Activated CD8-positive, alpha-beta T cell treated with anti-CD3 and anti-CD28 coated beads for 36 hours (primary cell): ENCODE results near the gene UCK1. TPM values are rescaled to one million over a fixed set of nuclear protein-coding genes. Genes with fewer than 3 reads are reported as not detected.
A peak's percentile ranks its signal among the peaks of the same experiment; 100 is the strongest.
"Not testable (repeated sequence)": the region's sequence is repeated elsewhere in the genome, so short reads cannot be mapped to it uniquely, and the experiment has no call there.

Source experiments
- ATAC-seq: fragments of 200-7000 bp; cut with Tn5 transposase; one replicate; pipeline ENCODE4 v1.10.0; 2021; ENCODE audit warnings: mild to moderate bottlenecking, moderate library complexity
- CTCF ChIA-PET: fragments of 350-600 bp; sonication (Branson Sonifier 250); formaldehyde crosslinking; loops from one replicate; lab custom pipeline; 2021; ENCODE audit warnings: antibody characterized with exemption; lab: Charles Lee
- POLR2A ChIA-PET: fragments of 350-600 bp; sonication (Branson Sonifier 250); formaldehyde crosslinking; loops from one replicate; lab custom pipeline; 2021; ENCODE audit warnings: antibody characterized with exemption; lab: Charles Lee
- DNase-seq: peaks from one replicate; pipeline ENCODE4 v3.0.0-alpha.2; 2020
- H3K27ac Mint-ChIP-seq: one replicate; pipeline ENCODE4 v1.8.0; 2021; ENCODE audit warnings: mild to moderate bottlenecking, mixed read lengths
- H3K27me3 Mint-ChIP-seq: one replicate; pipeline ENCODE4 v1.8.0; 2021; ENCODE audit warnings: mixed read lengths
- H3K36me3 Mint-ChIP-seq: one replicate; pipeline ENCODE4 v1.8.0; 2021; ENCODE audit warnings: low read depth, mixed read lengths
- H3K4me1 Mint-ChIP-seq: one replicate; pipeline ENCODE4 v1.8.0; 2021; ENCODE audit warnings: low read depth, mixed read lengths
- H3K4me3 Mint-ChIP-seq: one replicate; pipeline ENCODE4 v1.8.0; 2021; ENCODE audit warnings: mild to moderate bottlenecking, moderate library complexity, mixed read lengths
- H3K9me3 Mint-ChIP-seq: one replicate; pipeline ENCODE4 v1.8.0; 2021; ENCODE audit warnings: mixed read lengths
- intact Hi-C: fragments of 100-400 bp; cut with micrococcal nuclease; formaldehyde crosslinking; loops from one replicate; pipeline ENCODE4 v1.10.0; 2022
- total RNA-seq, 2 experiments: library from RNA; stranded (reverse); gene quantifications; one replicate each; pipeline ENCODE4 v1.2.3, GENCODE V29; 2021
- TF ChIP-seq, protein P1 (sequence below): fragments of 200-600 bp; IDR thresholded peaks from one replicate; pipeline ENCODE4 v1.8.0; 2022; ENCODE audit warnings: antibody characterized with exemption, mild to moderate bottlenecking

UCK1 gene
- total RNA-seq, 2 experiments from 2014 or later, result 16.7 to 22.1 TPM

DNA sequence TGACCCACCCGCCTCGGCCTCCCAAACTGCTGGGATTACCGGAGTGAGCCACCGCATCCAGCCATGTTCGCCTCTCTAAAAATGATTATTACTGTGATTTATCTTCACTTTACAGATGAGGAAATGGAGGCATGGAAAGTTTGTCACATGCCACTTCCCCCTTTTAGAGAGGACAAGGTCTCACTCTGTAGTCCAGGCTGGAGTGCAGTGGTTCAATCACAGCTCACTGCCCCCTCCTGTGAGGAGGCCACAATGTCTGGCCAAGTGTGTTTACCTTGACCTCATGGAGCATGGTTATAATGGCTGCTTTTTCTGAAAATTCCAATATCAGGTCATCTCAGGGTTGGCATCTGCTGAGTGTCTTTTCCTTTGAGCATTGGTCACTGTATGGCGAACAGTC, 21.0 kb upstream of the UCK1 start:
- POLR2A ChIA-PET, result no interaction called here
- peaks cover 6% of the 10 kb centered on the region for H3K4me1 Mint-ChIP-seq

DNA sequence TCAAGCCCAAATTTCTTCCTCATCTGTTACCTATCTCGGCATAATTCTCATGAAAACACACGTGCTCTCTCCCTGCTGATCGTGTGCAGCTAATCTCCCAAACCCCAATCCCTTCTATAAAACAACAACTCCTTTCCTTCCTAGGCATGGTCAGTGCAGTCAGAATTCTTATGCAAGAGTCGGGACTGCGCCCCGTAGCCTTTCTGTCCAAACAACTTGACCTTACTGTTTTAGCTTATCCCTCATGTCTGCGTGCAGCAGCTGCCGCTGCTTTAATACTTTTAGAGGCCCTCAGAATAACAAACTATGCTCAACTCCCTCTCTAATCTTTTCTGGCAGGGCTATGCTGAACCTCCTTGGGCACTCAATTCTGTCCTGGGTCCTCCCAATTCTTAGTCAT, 19.4 kb upstream of the UCK1 start:
- CTCF ChIA-PET, DNase-seq, ATAC-seq, H3K27ac Mint-ChIP-seq, POLR2A ChIA-PET, H3K4me3 Mint-ChIP-seq, intact Hi-C loops, H3K9me3 Mint-ChIP-seq, H3K36me3 Mint-ChIP-seq: not testable (repeated sequence)
- Mint-ChIP-seq H3K4me1 (peaks cover 12% of the 10 kb centered on the region), H3K27me3 (peaks cover 67% of the 10 kb centered on the region)

More for the DNA sequence above, 21.0 kb upstream of the UCK1 start:
- Mint-ChIP-seq H3K9me3 (peaks cover 10% of the 10 kb centered on the region), H3K36me3 (peaks cover 7% of the 10 kb centered on the region), H3K4me3 (no peak overlapping the region), H3K27me3 (peaks cover 64% of the 10 kb centered on the region), H3K27ac (no peak overlapping the region)
- intact Hi-C loops, result no loop called here
- ATAC-seq, result no peak
- DNase-seq, result no peak
- TF ChIP-seq, protein P1, sequence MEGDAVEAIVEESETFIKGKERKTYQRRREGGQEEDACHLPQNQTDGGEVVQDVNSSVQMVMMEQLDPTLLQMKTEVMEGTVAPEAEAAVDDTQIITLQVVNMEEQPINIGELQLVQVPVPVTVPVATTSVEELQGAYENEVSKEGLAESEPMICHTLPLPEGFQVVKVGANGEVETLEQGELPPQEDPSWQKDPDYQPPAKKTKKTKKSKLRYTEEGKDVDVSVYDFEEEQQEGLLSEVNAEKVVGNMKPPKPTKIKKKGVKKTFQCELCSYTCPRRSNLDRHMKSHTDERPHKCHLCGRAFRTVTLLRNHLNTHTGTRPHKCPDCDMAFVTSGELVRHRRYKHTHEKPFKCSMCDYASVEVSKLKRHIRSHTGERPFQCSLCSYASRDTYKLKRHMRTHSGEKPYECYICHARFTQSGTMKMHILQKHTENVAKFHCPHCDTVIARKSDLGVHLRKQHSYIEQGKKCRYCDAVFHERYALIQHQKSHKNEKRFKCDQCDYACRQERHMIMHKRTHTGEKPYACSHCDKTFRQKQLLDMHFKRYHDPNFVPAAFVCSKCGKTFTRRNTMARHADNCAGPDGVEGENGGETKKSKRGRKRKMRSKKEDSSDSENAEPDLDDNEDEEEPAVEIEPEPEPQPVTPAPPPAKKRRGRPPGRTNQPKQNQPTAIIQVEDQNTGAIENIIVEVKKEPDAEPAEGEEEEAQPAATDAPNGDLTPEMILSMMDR, result no peak
- CTCF ChIA-PET, result no interaction called here

DNA sequence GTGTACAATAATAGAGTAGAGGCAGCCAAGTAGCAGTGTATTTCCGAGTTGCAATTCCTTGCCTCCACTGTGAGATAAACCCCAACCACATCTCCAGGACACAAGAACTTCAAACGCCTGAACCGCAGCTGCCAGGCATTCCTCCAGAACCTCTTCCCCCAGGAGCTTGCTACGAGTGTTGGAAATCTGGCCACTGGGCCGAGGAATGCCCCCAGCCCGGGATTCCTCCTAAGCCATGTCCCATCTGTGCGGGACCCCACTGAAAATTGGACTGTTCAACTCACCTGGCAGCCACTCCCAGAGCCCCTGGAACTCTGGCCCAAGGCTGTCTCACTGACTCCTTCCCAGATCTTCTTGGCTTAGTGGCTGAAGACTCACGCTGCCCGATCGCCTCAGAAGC, 18.1 kb upstream of the UCK1 start:
- H3K4me3 Mint-ChIP-seq, CTCF ChIA-PET, H3K27ac Mint-ChIP-seq, DNase-seq, POLR2A ChIA-PET, intact Hi-C loops, ATAC-seq: not testable (repeated sequence)
- Mint-ChIP-seq H3K36me3 (peaks cover 12% of the 10 kb centered on the region), H3K27me3 (peaks cover 68% of the 10 kb centered on the region), H3K9me3 (peaks cover 16% of the 10 kb centered on the region), H3K4me1 (peaks cover 14% of the 10 kb centered on the region)

DNA sequence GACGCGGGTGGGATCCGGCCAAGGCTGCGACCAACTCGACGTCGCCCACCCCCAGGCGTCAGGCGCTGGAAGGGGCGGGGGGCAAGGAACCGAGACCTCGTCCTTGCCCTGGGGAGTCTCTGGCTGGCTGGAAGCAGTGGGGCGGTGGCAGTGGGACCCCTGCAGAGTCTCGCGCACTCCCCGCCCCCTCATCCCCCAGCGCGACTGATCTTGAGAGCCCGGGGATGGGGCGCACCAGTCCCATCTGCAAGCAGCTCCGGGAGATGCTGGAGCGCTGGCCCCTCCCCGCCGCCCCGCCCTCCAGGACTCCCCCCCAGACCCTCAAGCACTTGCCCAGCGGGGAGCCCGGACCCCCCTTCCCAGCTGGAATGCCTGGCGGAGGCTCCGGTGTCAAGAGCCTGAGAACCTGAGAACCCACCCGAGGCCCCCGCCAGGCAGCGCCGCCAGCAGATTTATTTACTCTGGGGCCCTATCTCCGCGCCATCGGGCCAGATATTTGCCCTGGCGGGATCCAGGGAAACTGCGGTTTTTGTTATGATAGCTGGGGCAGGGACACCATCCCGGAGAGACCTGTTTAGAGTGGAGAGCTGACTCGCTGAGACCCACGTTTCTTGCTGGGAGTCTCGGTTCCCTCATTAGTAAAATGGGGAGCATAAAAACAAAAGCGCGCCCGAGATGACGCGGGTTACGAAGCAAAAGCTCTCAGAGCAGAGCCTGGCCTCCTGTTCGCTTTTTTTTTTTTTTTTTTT, 15.4 kb upstream of the UCK1 start:
- H3K4me3 Mint-ChIP-seq, result peak overlapping the region; percentile 64
- H3K9me3 Mint-ChIP-seq, result peaks cover 26% of the 10 kb centered on the region
- ATAC-seq (peak; percentile 34), DNase-seq (peak; percentile 24)
- POLR2A ChIA-PET, result interaction anchor here (0.7 to 2.3 kb wide), 3 partner anchors 17 to 32 kb away, joined by 3 to 9 read pairs (median 3); no protein-coding TSS in a partner anchor
- H3K27ac Mint-ChIP-seq, result no peak overlapping the region
- intact Hi-C loops, result no loop called here
- peaks cover 58% of the 10 kb centered on the region for H3K27me3 Mint-ChIP-seq
- CTCF ChIA-PET, result interaction anchor here (1.0 to 1.3 kb wide), 4 partner anchors 11 to 210 kb away, joined by 3 read pairs; no protein-coding TSS in a partner anchor
- TF ChIP-seq, protein P1, result no peak
- H3K36me3 Mint-ChIP-seq, result peaks cover 16% of the 10 kb centered on the region
- peaks cover 14% of the 10 kb centered on the region for H3K4me1 Mint-ChIP-seq

DNA sequence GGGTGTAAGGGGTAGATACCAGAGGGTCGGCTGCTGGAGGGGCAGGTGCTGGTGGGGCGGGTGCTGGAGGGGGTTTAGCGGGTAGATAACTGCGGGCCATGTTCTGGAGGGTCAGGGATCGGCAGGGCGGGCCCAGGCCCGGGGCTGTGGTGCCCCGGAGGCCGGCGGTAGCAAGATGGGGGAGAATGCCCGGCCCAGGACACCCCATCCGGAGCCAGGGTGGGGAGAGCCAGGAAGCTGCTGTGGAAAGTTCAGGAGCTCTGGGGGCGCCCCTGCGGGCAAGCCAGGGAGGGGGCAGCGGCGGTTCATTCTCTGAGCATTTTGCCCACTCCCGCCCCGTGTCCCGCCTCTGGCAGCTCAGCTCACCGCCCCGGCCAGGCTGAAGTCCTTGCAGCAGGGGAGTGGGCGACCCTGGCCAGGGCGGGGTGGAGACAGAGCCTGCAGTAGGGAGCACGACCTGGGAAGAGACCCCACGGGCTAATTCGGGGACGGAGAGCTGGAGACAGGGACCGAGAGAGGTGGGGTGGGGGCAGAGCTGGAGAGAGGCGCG, 14.8 kb upstream of the UCK1 start:
- H3K36me3 Mint-ChIP-seq, result peaks cover 16% of the 10 kb centered on the region
- ATAC-seq (no peak), DNase-seq (no peak)
- peaks cover 14% of the 10 kb centered on the region for H3K4me1 Mint-ChIP-seq
- TF ChIP-seq, protein P1, result no peak
- no peak overlapping the region for H3K27ac Mint-ChIP-seq
- CTCF ChIA-PET, result interaction anchor here (1.1 to 1.3 kb wide), 3 partner anchors 10 to 195 kb away, joined by 3 read pairs; no protein-coding TSS in a partner anchor
- POLR2A ChIA-PET, result interaction anchor here (1.2 to 2.3 kb wide), 2 partner anchors 17 to 33 kb away, joined by 3 to 9 read pairs; no protein-coding TSS in a partner anchor
- H3K4me3 Mint-ChIP-seq, result no peak overlapping the region
- H3K9me3 Mint-ChIP-seq, result peaks cover 26% of the 10 kb centered on the region
- intact Hi-C loops, result no loop called here
- peaks cover 58% of the 10 kb centered on the region for H3K27me3 Mint-ChIP-seq
